ENCODE data around the gene DYRK1A.

- TF ChIP-seq CTCF (IDR thresholded peaks at IDR 0.05; ENCODE audit: insufficient read depth, low read length, poor library complexity, severe bottlenecking) (no peak), EZH2phosphoT487 (conservative IDR thresholded peaks at IDR 0.05; ENCODE audit: low read length) (no peak)
These were observed 100.5 kb downstream of the DYRK1A start for GRCh38 chr21:37467082-37467481.
